ENCODE measurements around the gene MEX3C. TPM values are rescaled to one million over a fixed set of nuclear protein-coding genes. Genes with fewer than 3 reads are reported as not detected.

MEX3C gene
- total and polyA plus RNA-seq, 2 of the 4 experiments (the other 2 are of a cell fraction), result 26.0 to 50.9 TPM

GRCh38 chr18:51190000-51190399 lies 7.5 kb downstream of the MEX3C start:
- no peak overlapping the region for H4K91ac ChIP-seq (ENCODE audit: insufficient read depth, low read depth, low read length)
- H3K79me1 ChIP-seq (ENCODE audit: low read depth in 1 of 2, low read length in 2 of 2), result peaks cover 7 to 58% of the 10 kb centered on the region in 2 experiments; a peak in 3 of 4 replicates
- no peak overlapping the region for H3K18ac ChIP-seq (ENCODE audit: low read depth, low read length)
- ChIA-PET POLR2A (ENCODE audit: unreplicated experiment) (no interaction called here), CTCF (no interaction called here)
- peaks cover 1% of the 10 kb centered on the region for H3K36me3 ChIP-seq (ENCODE audit: control insufficient read depth, insufficient read depth, low read length)
- peaks cover 9% of the 10 kb centered on the region for H3K4me1 ChIP-seq (ENCODE audit: control insufficient read depth, insufficient read depth, low read length)
- no peak for TF ChIP-seq CHD1 (IDR thresholded peaks at IDR 0.05; ENCODE audit: low read depth, low read length)
- TF ChIP-seq BHLHE40 (IDR thresholded peaks at IDR 0.05; ENCODE audit: low read depth, low read length), result no peak
- no peak for TF ChIP-seq MAZ (IDR thresholded peaks at IDR 0.05; ENCODE audit: borderline replicate concordance, low read depth, low read length)
- TF ChIP-seq MXI1 (IDR thresholded peaks at IDR 0.05; ENCODE audit: borderline replicate concordance, low read depth, low read length), result no peak
- no peak for TF ChIP-seq MAFK (IDR thresholded peaks at IDR 0.05; ENCODE audit: low read depth, low read length)
- no peak for TF ChIP-seq POLR2A (IDR thresholded peaks at IDR 0.05; ENCODE audit: low read depth, low read length)
- TF ChIP-seq RCOR1 (IDR thresholded peaks at IDR 0.05; ENCODE audit: insufficient replicate concordance, low read length), result no peak
- TF ChIP-seq CEBPB (IDR thresholded peaks at IDR 0.05; ENCODE audit: low read depth, low read length), result no peak
- no peak for TF ChIP-seq CTCF (conservative IDR thresholded peaks at IDR 0.05; ENCODE audit: low read depth, low read length)
- TF ChIP-seq RFX5 (IDR thresholded peaks at IDR 0.05; ENCODE audit: low read depth, low read length), result no peak
- TF ChIP-seq, protein P1, sequence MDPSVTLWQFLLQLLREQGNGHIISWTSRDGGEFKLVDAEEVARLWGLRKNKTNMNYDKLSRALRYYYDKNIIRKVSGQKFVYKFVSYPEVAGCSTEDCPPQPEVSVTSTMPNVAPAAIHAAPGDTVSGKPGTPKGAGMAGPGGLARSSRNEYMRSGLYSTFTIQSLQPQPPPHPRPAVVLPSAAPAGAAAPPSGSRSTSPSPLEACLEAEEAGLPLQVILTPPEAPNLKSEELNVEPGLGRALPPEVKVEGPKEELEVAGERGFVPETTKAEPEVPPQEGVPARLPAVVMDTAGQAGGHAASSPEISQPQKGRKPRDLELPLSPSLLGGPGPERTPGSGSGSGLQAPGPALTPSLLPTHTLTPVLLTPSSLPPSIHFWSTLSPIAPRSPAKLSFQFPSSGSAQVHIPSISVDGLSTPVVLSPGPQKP (IDR thresholded peaks at IDR 0.05; ENCODE audit: borderline replicate concordance, low read depth, low read length), result no peak
- TF ChIP-seq, protein P2, sequence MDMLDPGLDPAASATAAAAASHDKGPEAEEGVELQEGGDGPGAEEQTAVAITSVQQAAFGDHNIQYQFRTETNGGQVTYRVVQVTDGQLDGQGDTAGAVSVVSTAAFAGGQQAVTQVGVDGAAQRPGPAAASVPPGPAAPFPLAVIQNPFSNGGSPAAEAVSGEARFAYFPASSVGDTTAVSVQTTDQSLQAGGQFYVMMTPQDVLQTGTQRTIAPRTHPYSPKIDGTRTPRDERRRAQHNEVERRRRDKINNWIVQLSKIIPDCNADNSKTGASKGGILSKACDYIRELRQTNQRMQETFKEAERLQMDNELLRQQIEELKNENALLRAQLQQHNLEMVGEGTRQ (IDR thresholded peaks at IDR 0.05; ENCODE audit: low read depth, low read length), result no peak
- no peak for TF ChIP-seq FOS (IDR thresholded peaks at IDR 0.05; ENCODE audit: low read depth, low read length)
- TF ChIP-seq RAD21 (IDR thresholded peaks at IDR 0.05; ENCODE audit: low read length), result no peak
- TF ChIP-seq SMC3 (IDR thresholded peaks at IDR 0.05; ENCODE audit: low read depth, low read length), result no peak
- BruUV-seq (replicated peaks), result no TSS peak
- no peak overlapping the region for H3K9ac ChIP-seq (ENCODE audit: low read depth, low read length)
- H4K8ac ChIP-seq (ENCODE audit: low read depth in 2 of 2, low read length in 2 of 2), result no peak overlapping the region
- H3K4me2 ChIP-seq (ENCODE audit: low read depth, low read length), result no peak overlapping the region
- no peak overlapping the region for H3K4me3 ChIP-seq (ENCODE audit: insufficient read depth, low read depth, low read length)
- no peak overlapping the region for H2BK15ac ChIP-seq (ENCODE audit: low read depth, low read length)
- no peak overlapping the region for H2BK120ac ChIP-seq (ENCODE audit: low read depth, low read length)
- no peak overlapping the region for H2AFZ ChIP-seq (replicated peaks; ENCODE audit: low read length, poor library complexity)
- H2BK20ac ChIP-seq (ENCODE audit: low read depth, low read length), result no peak overlapping the region
- in situ Hi-C loops (cut with MboI; ENCODE audit: low sequenced_read_pairs) (no loop called here), intact Hi-C loops (cut with micrococcal nuclease) (loop anchor here (10.0 kb wide), 1 partner anchor 225 kb away; the partner anchor contains the start of gene ELAC1), dilution Hi-C loops (cut with HindIII; ENCODE audit: low sequenced_read_pairs, unreplicated experiment) (no loop called here)
- H3K4ac ChIP-seq (ENCODE audit: low read depth, low read length), result no peak overlapping the region
- no peak overlapping the region for H2AK5ac ChIP-seq (ENCODE audit: low read depth, low read length)
- H3K14ac ChIP-seq (replicated peaks; ENCODE audit: low read depth, low read length), result no peak overlapping the region
- H3K9me3 ChIP-seq (ENCODE audit: control insufficient read depth, insufficient read depth, low read length), result no peaks in the 10 kb centered on the region
- H3K9me1 ChIP-seq (ENCODE audit: insufficient read depth, low read length), result peaks cover 18% of the 10 kb centered on the region
- no peak overlapping the region for H3K23ac ChIP-seq (ENCODE audit: low read depth, low read length)
- no peak overlapping the region for H3K27ac ChIP-seq (ENCODE audit: insufficient read depth, low read length)
- no peak overlapping the region for H4K5ac ChIP-seq (ENCODE audit: low read depth, low read length)
- ATAC-seq (ENCODE audit: low read depth), result no peak
- H2AK9ac ChIP-seq (replicated peaks; ENCODE audit: low read depth, low read length, poor library complexity), result no peak overlapping the region
- no peak overlapping the region for H3K56ac ChIP-seq (ENCODE audit: extremely low read depth, insufficient read depth, low read length)
- peaks cover 83% of the 10 kb centered on the region for H4K20me1 ChIP-seq (ENCODE audit: insufficient read depth, low read length)
- no peak for DNase-seq
- no peak overlapping the region for H2BK5ac ChIP-seq (ENCODE audit: low read depth, low read length, poor library complexity, severe bottlenecking)
- H3K27me3 ChIP-seq (ENCODE audit: control insufficient read depth, insufficient read depth, low read length), result no peaks in the 10 kb centered on the region
